Peyer's patch (tissue), 4 donors: ENCODE data around the gene OR6A2. TPM values are rescaled to one million over a fixed set of nuclear protein-coding genes. Genes with fewer than 3 reads are reported as not detected.
A peak's percentile ranks its signal among the peaks of the same experiment; 100 is the strongest.

Source experiments
- DNase-seq, 3 donors: peaks; one replicate each; pipeline ENCODE4 v3.0.0-alpha.2; 2017 to 2019
- H3K27ac ChIP-seq, 4 donors: fragments of 200-600 bp; sonication (generic); one replicate each; pipeline ENCODE4 v1.5.1; 2016 to 2019
- H3K27me3 ChIP-seq, 2 donors: fragments of 200-600 bp; sonication (generic); one replicate each; pipeline ENCODE4 v1.5.1; 2019
- H3K36me3 ChIP-seq, 3 donors: fragments of 200-600 bp; sonication (generic); one replicate each; pipeline ENCODE4 v1.5.1; 2016 to 2019
- H3K4me1 ChIP-seq, 4 donors: fragments of 200-600 bp; sonication (generic); one replicate each; pipeline ENCODE4 v1.5.1; 2016 to 2019
- H3K4me3 ChIP-seq, 4 donors: fragments of 200-600 bp; sonication (generic); 1 replicate in 3 of 4; 2 replicates in 1 of 4; pipeline ENCODE4 v1.5.1; 2016 to 2019; ENCODE audit warnings: mild to moderate bottlenecking in 1 of 4
- H3K9me3 ChIP-seq, 4 donors: fragments of 200-600 bp; sonication (generic); one replicate each; pipeline ENCODE4 v1.5.1; 2016 to 2019; ENCODE audit warnings: mild to moderate bottlenecking in 1 of 4
- CTCF ChIP-seq, 6 experiments: fragments of 450-650 bp in 4 of 6; fragments of 200-600 bp in 2 of 6; sonication (generic) in 1 of 6; IDR thresholded peaks; one replicate each; pipeline ENCODE4 v1.5.1; 2017 to 2019; ENCODE audit warnings: antibody characterized with exemption in 6 of 6, mild to moderate bottlenecking in 3 of 6, moderate library complexity in 1 of 6
- POLR2A ChIP-seq, 2 donors: fragments of 450-650 bp; IDR thresholded peaks; one replicate each; pipeline ENCODE4 v1.5.1; 2017; ENCODE audit warnings: antibody characterized with exemption in 2 of 2, mild to moderate bottlenecking in 2 of 2, moderate library complexity in 2 of 2
- total RNA-seq, 4 donors: library from RNA; depleted of rRNA; stranded (reverse); fragments of >200 nt; gene quantifications; one replicate each; pipeline ENCODE4 v1.1.0, GENCODE V29; 2016

The OR6A2 gene
- total RNA-seq, 4 donors from 2014 or later, result 0.40 to 0.70 TPM; not detected in 2

- DNase-seq, result no peak
- Histone ChIP-seq H3K27ac (no peak within 1 kb of the TSS), H3K27me3 (no peaks in the 10 kb centered on the region), H3K4me3 (no peak within 1 kb of the TSS), H3K9me3 (no peaks in the 10 kb centered on the region), H3K36me3 (no peaks in the 10 kb centered on the region), H3K4me1 (no peaks in the 10 kb centered on the region)
- no peak for TF ChIP-seq CTCF (IDR thresholded peaks at IDR 0.05)
- TF ChIP-seq POLR2A (IDR thresholded peaks at IDR 0.05), result no peak
Observed at GRCh38 chr11:6782720-6783119, 16.8 kb downstream of the OR6A2 start, which contains the start of gene OR2AG1. TSS of gene OR2AG1 (plus strand) at chr11:6783020. CDS start at chr11:6785038, 2,018 bp downstream.

- Histone ChIP-seq H3K4me1 (no peaks in the 10 kb centered on the region), H3K9me3 (no peaks in the 10 kb centered on the region), H3K27ac (no peak overlapping the region), H3K27me3 (no peaks in the 10 kb centered on the region), H3K36me3 (no peaks in the 10 kb centered on the region), H3K4me3 (no peak overlapping the region)
- no peak for TF ChIP-seq CTCF (IDR thresholded peaks at IDR 0.05)
- no peak for TF ChIP-seq POLR2A (IDR thresholded peaks at IDR 0.05)
- DNase-seq, result no peak
Observed at GRCh38 chr11:6780829-6781228, 18.7 kb downstream of the OR6A2 start.

GRCh38 chr11:6778518-6778917, 21.0 kb downstream of the OR6A2 start:
- TF ChIP-seq POLR2A (IDR thresholded peaks at IDR 0.05) (no peak), CTCF (IDR thresholded peaks at IDR 0.05) (no peak)
- no peaks in the 10 kb centered on the region for H3K27me3 ChIP-seq
- no peak for DNase-seq
- H3K36me3 ChIP-seq, result no peaks in the 10 kb centered on the region
- H3K27ac ChIP-seq, result no peak overlapping the region
- H3K4me1 ChIP-seq, result no peaks in the 10 kb centered on the region
- no peak overlapping the region for H3K4me3 ChIP-seq
- H3K9me3 ChIP-seq, result no peaks in the 10 kb centered on the region

- no peak for TF ChIP-seq CTCF (IDR thresholded peaks at IDR 0.05)
- no peaks in the 10 kb centered on the region for H3K4me1 ChIP-seq
- no peaks in the 10 kb centered on the region for H3K9me3 ChIP-seq
- H3K27ac ChIP-seq, result peak within 1 kb of the TSS in 1 of 4 donors; percentile 10
- H3K36me3 ChIP-seq, result no peaks in the 10 kb centered on the region
- H3K27me3 ChIP-seq, result no peaks in the 10 kb centered on the region
- H3K4me3 ChIP-seq, result no peak within 1 kb of the TSS
- peak in 2 of 3 donors; percentile 19 to 50 for DNase-seq
Observed at GRCh38 chr11:6771926-6772893, 27.3 kb downstream of the OR6A2 start, which contains the start of gene OR2AG2. TSS of gene OR2AG2 (minus strand) at chr11:6771976. CDS start at chr11:6768957, 3,019 bp downstream.

GRCh38 chr11:6757373-6757967, 42.0 kb downstream of the OR6A2 start:
- Histone ChIP-seq H3K4me1 (no peaks in the 10 kb centered on the region), H3K27me3 (no peaks in the 10 kb centered on the region), H3K9me3 (no peaks in the 10 kb centered on the region), H3K4me3 (no peak overlapping the region), H3K36me3 (no peaks in the 10 kb centered on the region), H3K27ac (no peak overlapping the region)
- TF ChIP-seq CTCF (IDR thresholded peaks at IDR 0.05) (peak; percentile 41 to 67 (median 64)), POLR2A (IDR thresholded peaks at IDR 0.05) (no peak)
- DNase-seq, result peak in 2 of 3 donors; percentile 59 to 84
